Esophagus squamous epithelium (tissue), 5 donors: ENCODE data around the gene CSDE1. TPM values are rescaled to one million over a fixed set of nuclear protein-coding genes. Genes with fewer than 3 reads are reported as not detected.
A peak's percentile ranks its signal among the peaks of the same experiment; 100 is the strongest.

Experiments
- DNase-seq: peaks from one replicate; lab custom pipeline; 2025; lab: John Stamatoyannopoulos, UW
- H3K27ac ChIP-seq, 4 donors: fragments of 200-600 bp; sonication (generic); one replicate each; pipeline ENCODE4 v1.5.1; 2016 to 2019; ENCODE audit warnings: mild to moderate bottlenecking in 1 of 4
- H3K27me3 ChIP-seq, 4 donors: fragments of 200-600 bp; sonication (generic); 1 replicate in 3 of 4; 2 replicates in 1 of 4; pipeline versions ENCODE4 v1.5.1 to v1.6.0; 2017 to 2021; ENCODE audit warnings: antibody characterized with exemption in 1 of 4
- H3K36me3 ChIP-seq, 3 donors: fragments of 200-600 bp; sonication (generic); one replicate each; pipeline ENCODE4 v1.5.1; 2016 to 2019
- H3K4me1 ChIP-seq, 3 donors: fragments of 200-600 bp; sonication (generic); one replicate each; pipeline ENCODE4 v1.5.1; 2017 to 2019
- H3K4me3 ChIP-seq, 4 donors: fragments of 200-600 bp; sonication (generic); 1 replicate in 3 of 4; 2 replicates in 1 of 4; pipeline ENCODE4 v1.5.1; 2016 to 2019; ENCODE audit warnings: mild to moderate bottlenecking in 2 of 4, moderate library complexity in 1 of 4
- H3K9me3 ChIP-seq, 3 donors: fragments of 200-600 bp; sonication (generic); one replicate each; pipeline ENCODE4 v1.5.1; 2016 to 2019
- CTCF ChIP-seq, 6 experiments: fragments of 450-650 bp in 4 of 6; fragments of 200-600 bp in 2 of 6; sonication (generic) in 2 of 6; IDR thresholded peaks; one replicate each; pipeline ENCODE4 v1.5.1; 2016 to 2019; ENCODE audit warnings: antibody characterized with exemption in 6 of 6, mild to moderate bottlenecking in 4 of 6, moderate library complexity in 4 of 6
- POLR2A ChIP-seq, 4 donors: fragments of 450-650 bp; IDR thresholded peaks; one replicate each; pipeline ENCODE4 v1.6.1; 2017; ENCODE audit warnings: antibody characterized with exemption in 4 of 4, mild to moderate bottlenecking in 4 of 4, moderate library complexity in 3 of 4
- WGBS, 2 donors: methylation state at CpG; one replicate each; pipeline ENCODE4 v1.1.5; 2018; 5-methylcytosine and 5-hydroxymethylcytosine counted together
- intact Hi-C: fragments of 100-400 bp; cut with DNase I; formaldehyde crosslinking; loops from one replicate; pipeline ENCODE4 v1.15.0; 2022
- total RNA-seq, 4 donors: library from RNA; depleted of rRNA; stranded (reverse); fragments of >200 nt; gene quantifications; one replicate each; pipeline ENCODE4 v1.1.0, GENCODE V29; 2016
- donor health status: DM: yes; HTN: yes; CAD: no.

CSDE1 gene
- total RNA-seq, 4 donors from 2014 or later = 311 to 845 (median 638) TPM

GRCh38 chr1:114723915-114724314, 33.9 kb downstream of the CSDE1 start:
- Histone ChIP-seq H3K4me3 (no peak overlapping the region), H3K27ac (no peak overlapping the region), H3K27me3 (no peaks in the 10 kb centered on the region), H3K9me3 (no peaks in the 10 kb centered on the region), H3K4me1 (peaks cover 0 to 10% (median 0%) of the 10 kb centered on the region in 3 donors), H3K36me3 (peaks cover 19 to 100% (median 45%) of the 10 kb centered on the region in 3 donors)
- 93 to 100% methylated on average over 1 of the region's 1 CpG for WGBS, 2 donors
- TF ChIP-seq POLR2A (IDR thresholded peaks at IDR 0.05) = no peak
- TF ChIP-seq CTCF (IDR thresholded peaks at IDR 0.05) = no peak
- DNase-seq = no peak
- intact Hi-C loops = no loop called here

DNA sequence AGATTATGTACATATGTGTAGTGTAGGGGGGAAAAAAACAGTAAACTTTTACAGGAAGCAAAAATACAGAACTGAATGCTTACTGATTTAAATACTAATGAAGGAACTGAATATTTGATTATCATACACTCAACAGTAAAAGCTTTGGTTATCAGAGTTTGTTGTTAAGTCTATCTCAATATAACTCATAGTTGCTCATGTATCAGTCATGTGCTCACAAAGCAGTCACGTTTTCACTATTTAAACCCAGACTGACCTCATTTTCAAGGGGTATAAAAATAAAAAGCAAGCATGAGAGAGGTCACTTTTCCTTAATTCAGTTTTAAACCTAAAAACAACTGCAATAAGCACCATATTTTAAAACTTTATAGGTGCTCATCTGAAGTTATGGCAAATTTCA, 34.3 kb downstream of the CSDE1 start:
- peaks cover 21 to 100% (median 48%) of the 10 kb centered on the region in 3 donors for H3K36me3 ChIP-seq
- H3K27ac ChIP-seq = no peak overlapping the region
- no peak overlapping the region for H3K4me3 ChIP-seq
- no peak for DNase-seq
- intact Hi-C loops = no loop called here
- peaks cover 0 to 14% (median 0%) of the 10 kb centered on the region in 3 donors for H3K4me1 ChIP-seq
- TF ChIP-seq CTCF (IDR thresholded peaks at IDR 0.05) (no peak), POLR2A (IDR thresholded peaks at IDR 0.05) (no peak)
- WGBS, 2 donors = 0 to 46% methylated on average over 1 of the region's 1 CpG
- H3K9me3 ChIP-seq = no peaks in the 10 kb centered on the region
- H3K27me3 ChIP-seq = no peaks in the 10 kb centered on the region

- TF ChIP-seq POLR2A (IDR thresholded peaks at IDR 0.05) (no peak), CTCF (IDR thresholded peaks at IDR 0.05) (no peak)
- Histone ChIP-seq H3K27ac (peak overlapping the region in 3 of 4 donors; percentile 62 to 71 (median 70)), H3K4me3 (no peak overlapping the region), H3K4me1 (peaks cover under 1 to 32% (median 6%) of the 10 kb centered on the region in 3 donors), H3K9me3 (no peaks in the 10 kb centered on the region), H3K27me3 (no peaks in the 10 kb centered on the region), H3K36me3 (peaks cover 9 to 82% (median 49%) of the 10 kb centered on the region in 3 donors)
- 95 to 98% methylated on average over 4 of the region's 4 CpGs for WGBS, 2 donors
- DNase-seq = no peak
- intact Hi-C loops = no loop called here
Observed at GRCh38 chr1:114720492-114720891, 37.3 kb downstream of the CSDE1 start.

DNA sequence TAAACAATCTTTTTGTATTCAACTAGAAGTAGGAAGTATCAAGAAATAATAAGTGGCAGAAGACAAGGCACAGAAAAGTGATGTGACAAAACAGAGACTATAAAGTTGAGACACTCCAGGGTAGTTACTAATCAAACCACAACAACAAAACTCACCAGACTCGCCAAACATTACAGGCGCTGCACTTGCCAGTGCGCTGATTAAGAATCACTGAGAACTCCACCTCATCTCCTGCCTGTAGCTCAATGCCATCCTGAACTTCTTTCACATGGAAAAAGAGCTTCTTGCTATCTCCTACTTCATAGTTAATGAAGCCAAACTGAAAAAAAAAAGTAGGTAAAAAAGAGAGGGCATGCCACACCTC, 38.4 kb downstream of the CSDE1 start:
- H3K27me3 ChIP-seq = no peaks in the 10 kb centered on the region
- WGBS, 2 donors = 60 to 76% methylated on average over 3 of the region's 3 CpGs
- H3K4me1 ChIP-seq = peaks cover 8 to 43% (median 12%) of the 10 kb centered on the region in 3 donors
- no peaks in the 10 kb centered on the region for H3K9me3 ChIP-seq
- H3K36me3 ChIP-seq = peaks cover 7 to 73% (median 40%) of the 10 kb centered on the region in 3 donors
- no peak for DNase-seq
- intact Hi-C loops = no loop called here
- no peak overlapping the region for H3K4me3 ChIP-seq
- peak overlapping the region in 3 of 4 donors; percentile 62 to 71 (median 70) for H3K27ac ChIP-seq
- no peak for TF ChIP-seq POLR2A (IDR thresholded peaks at IDR 0.05)
- no peak for TF ChIP-seq CTCF (IDR thresholded peaks at IDR 0.05)

GRCh38 chr1:114718661-114719423, 38.9 kb downstream of the CSDE1 start:
- H3K9me3 ChIP-seq = no peaks in the 10 kb centered on the region
- H3K27ac ChIP-seq = peak overlapping the region; percentile 59 to 71 (median 66)
- peaks cover 7 to 73% (median 40%) of the 10 kb centered on the region in 3 donors for H3K36me3 ChIP-seq
- no peak overlapping the region for H3K4me3 ChIP-seq
- no peak for TF ChIP-seq POLR2A (IDR thresholded peaks at IDR 0.05)
- no peak for TF ChIP-seq CTCF (IDR thresholded peaks at IDR 0.05)
- H3K4me1 ChIP-seq = peaks cover 8 to 49% (median 12%) of the 10 kb centered on the region in 3 donors
- H3K27me3 ChIP-seq = no peaks in the 10 kb centered on the region
- intact Hi-C loops = no loop called here
- no peak for DNase-seq
- 76 to 79% methylated on average over 8 to 11 of the region's 11 CpGs for WGBS, 2 donors
